Transverse colon (tissue), 4 donors: ENCODE data around the gene AP1S3. TPM values are rescaled to one million over a fixed set of nuclear protein-coding genes. Genes with fewer than 3 reads are reported as not detected.

Experiments used
- DNase-seq: peaks from one replicate; pipeline ENCODE4 v3.0.0-alpha.2; 2019
- H3K27ac ChIP-seq, 4 donors: fragments of 200-600 bp; sonication (generic); 2 replicates each; pipeline ENCODE4 v1.5.1; 2016 to 2018; ENCODE audit warnings: inconsistent platforms in 4 of 4
- H3K27me3 ChIP-seq: fragments of 200-600 bp; sonication (generic); 2 replicates; pipeline ENCODE4 v1.5.1; 2017; ENCODE audit warnings: inconsistent platforms
- H3K36me3 ChIP-seq, 4 donors: fragments of 200-600 bp; sonication (generic); 2 replicates each; pipeline ENCODE4 v1.5.1; 2017 to 2019; ENCODE audit warnings: inconsistent platforms in 4 of 4
- H3K4me1 ChIP-seq, 4 donors: fragments of 200-600 bp; sonication (generic); 2 replicates each; pipeline ENCODE4 v1.5.1; 2017 to 2020; ENCODE audit warnings: inconsistent platforms in 4 of 4
- H3K4me3 ChIP-seq, 4 donors: fragments of 200-600 bp; sonication (generic); 1 replicate in 1 of 4; 2 replicates in 3 of 4; pipeline versions ENCODE4 v1.5.1 to v1.6.1; 2017 to 2019; ENCODE audit warnings: inconsistent platforms in 4 of 4
- H3K9me3 ChIP-seq, 2 donors: fragments of 200-600 bp; sonication (generic); 2 replicates each; pipeline ENCODE4 v1.5.1; 2017 to 2019; ENCODE audit warnings: inconsistent platforms in 2 of 2
- EP300 ChIP-seq: sonication (generic); formaldehyde crosslinking; IDR thresholded peaks from one replicate; pipeline ENCODE4 v1.6.1; 2017; ENCODE audit warnings: antibody characterized with exemption, low read depth
- POLR2A ChIP-seq: fragments of 450-650 bp; IDR thresholded peaks from one replicate; pipeline ENCODE4 v1.6.1; 2016; ENCODE audit warnings: antibody characterized with exemption, mild to moderate bottlenecking, moderate library complexity
- POLR2AphosphoS5 ChIP-seq, 3 donors: sonication (generic); formaldehyde crosslinking; IDR thresholded peaks; one replicate each; pipeline ENCODE4 v1.6.1; 2016; ENCODE audit warnings: antibody characterized with exemption in 3 of 3
- WGBS, 2 donors: methylation state at CpG; one replicate each; pipeline ENCODE4 v1.1.5; 2018; ENCODE audit warnings: low coverage in 1 of 2; 5-methylcytosine and 5-hydroxymethylcytosine counted together
- in situ Hi-C, 4 donors: fragments of 200-750 bp; cut with MboI; loops; one replicate each; pipeline versions ENCODE4 v1.15.0 to v1.15.1; 2017; ENCODE audit warnings: low sequenced_read_pairs in 3 of 4, low pct_ligation_motif_present in 1 of 4, low pct_unique_long_range_greater_than_20kb in 1 of 4
- intact Hi-C: fragments of 100-400 bp; cut with DNase I; formaldehyde crosslinking; loops from one replicate; pipeline ENCODE4 v1.15.1; 2023; ENCODE audit warnings: low total_unique reads
- total RNA-seq, 4 donors: library from RNA; depleted of rRNA; stranded (reverse); fragments of >200 nt; gene quantifications; one replicate each; pipeline ENCODE4 v1.1.0, GENCODE V29; 2016
- TF ChIP-seq, protein P1 (sequence below), 5 experiments: fragments of 200-600 bp in 3 of 5; fragments of 450-650 bp in 2 of 5; sonication (generic) in 3 of 5; IDR thresholded peaks; 1 replicate in 2 of 5; 2 replicates in 3 of 5; pipeline ENCODE4 v1.5.1; 2016 to 2017; ENCODE audit warnings: antibody characterized with exemption in 5 of 5, inconsistent platforms in 3 of 5, mild to moderate bottlenecking in 2 of 5, moderate library complexity in 1 of 5

The AP1S3 gene
- total RNA-seq, 4 donors from 2014 or later, result 2.3 to 6.7 (median 3.0) TPM; not detected in 1

- 79 to 80% methylated on average over 1 to 5 of the region's 5 CpGs for WGBS, 2 donors
- Histone ChIP-seq H3K4me3 (no peak overlapping the region), H3K9me3 (no peaks in the 10 kb centered on the region), H3K4me1 (no peaks in the 10 kb centered on the region), H3K27me3 (no peaks in the 10 kb centered on the region), H3K27ac (no peak overlapping the region), H3K36me3 (no peaks in the 10 kb centered on the region)
- TF ChIP-seq, protein P1, sequence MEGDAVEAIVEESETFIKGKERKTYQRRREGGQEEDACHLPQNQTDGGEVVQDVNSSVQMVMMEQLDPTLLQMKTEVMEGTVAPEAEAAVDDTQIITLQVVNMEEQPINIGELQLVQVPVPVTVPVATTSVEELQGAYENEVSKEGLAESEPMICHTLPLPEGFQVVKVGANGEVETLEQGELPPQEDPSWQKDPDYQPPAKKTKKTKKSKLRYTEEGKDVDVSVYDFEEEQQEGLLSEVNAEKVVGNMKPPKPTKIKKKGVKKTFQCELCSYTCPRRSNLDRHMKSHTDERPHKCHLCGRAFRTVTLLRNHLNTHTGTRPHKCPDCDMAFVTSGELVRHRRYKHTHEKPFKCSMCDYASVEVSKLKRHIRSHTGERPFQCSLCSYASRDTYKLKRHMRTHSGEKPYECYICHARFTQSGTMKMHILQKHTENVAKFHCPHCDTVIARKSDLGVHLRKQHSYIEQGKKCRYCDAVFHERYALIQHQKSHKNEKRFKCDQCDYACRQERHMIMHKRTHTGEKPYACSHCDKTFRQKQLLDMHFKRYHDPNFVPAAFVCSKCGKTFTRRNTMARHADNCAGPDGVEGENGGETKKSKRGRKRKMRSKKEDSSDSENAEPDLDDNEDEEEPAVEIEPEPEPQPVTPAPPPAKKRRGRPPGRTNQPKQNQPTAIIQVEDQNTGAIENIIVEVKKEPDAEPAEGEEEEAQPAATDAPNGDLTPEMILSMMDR (IDR thresholded peaks at IDR 0.05), result no peak
- TF ChIP-seq POLR2A (no peak), POLR2AphosphoS5 (IDR thresholded peaks at IDR 0.05) (no peak), EP300 (no peak)
- in situ Hi-C loops (no loop called here), intact Hi-C loops (no loop called here)
- DNase-seq, result no peak
Observed at GRCh38 chr2:223740679-223741078, 96.7 kb downstream of the AP1S3 start.

DNA sequence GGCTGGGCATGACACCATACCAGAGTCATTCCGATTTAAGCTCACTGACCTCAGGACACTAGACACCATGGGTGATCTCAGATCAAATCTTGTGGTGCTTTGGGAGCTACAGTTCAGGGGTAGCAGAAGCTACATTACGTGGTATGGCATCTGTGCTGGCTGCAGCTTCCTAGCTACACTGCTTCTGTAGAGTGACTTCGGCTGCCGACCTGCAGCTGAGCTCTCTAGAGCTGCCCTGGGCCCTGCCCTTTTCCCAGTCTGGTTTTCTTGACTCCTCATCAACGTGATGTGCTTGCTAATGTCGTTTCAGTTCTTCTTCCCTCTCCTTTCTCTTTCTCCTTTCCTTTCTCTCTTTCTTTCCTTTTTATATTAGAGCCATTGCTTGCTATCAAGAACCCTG, 100.2 kb downstream of the AP1S3 start:
- H3K9me3 ChIP-seq, result no peaks in the 10 kb centered on the region
- intact Hi-C loops, result no loop called here
- no peak overlapping the region for H3K27ac ChIP-seq
- no peaks in the 10 kb centered on the region for H3K36me3 ChIP-seq
- TF ChIP-seq POLR2AphosphoS5 (IDR thresholded peaks at IDR 0.05) (no peak), EP300 (no peak), POLR2A (no peak)
- TF ChIP-seq, protein P1 (IDR thresholded peaks at IDR 0.05), result no peak
- H3K4me3 ChIP-seq, result no peak overlapping the region
- in situ Hi-C loops, result no loop called here
- DNase-seq, result no peak
- H3K4me1 ChIP-seq, result no peaks in the 10 kb centered on the region
- WGBS, 2 donors, result 84 to 86% methylated on average over 5 to 6 of the region's 6 CpGs
- H3K27me3 ChIP-seq, result no peaks in the 10 kb centered on the region

DNA sequence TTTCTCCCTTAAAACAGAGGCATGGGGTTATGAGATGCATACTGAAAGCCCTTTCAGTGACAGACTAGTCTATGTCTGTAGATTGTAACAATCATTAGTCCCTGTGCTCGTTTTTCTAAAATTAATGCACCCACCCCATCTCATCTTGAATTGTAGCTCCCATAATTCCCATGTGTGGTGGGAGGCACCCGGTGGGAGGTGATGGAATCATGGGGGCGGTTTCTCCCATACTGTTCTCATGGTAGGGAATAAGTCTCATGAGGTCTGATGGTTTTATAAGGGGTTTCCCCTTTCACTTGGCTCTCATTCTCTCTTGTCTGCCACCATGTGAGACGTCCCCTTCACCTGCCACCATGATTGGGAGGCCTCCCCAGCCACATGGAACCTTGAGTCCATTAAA, 100.9 kb downstream of the AP1S3 start:
- H3K27ac ChIP-seq, result no peak overlapping the region
- 72 to 87% methylated on average over 2 to 4 of the region's 4 CpGs for WGBS, 2 donors
- DNase-seq, result no peak
- H3K4me1 ChIP-seq, result no peaks in the 10 kb centered on the region
- no peak overlapping the region for H3K4me3 ChIP-seq
- no peak for TF ChIP-seq POLR2A
- TF ChIP-seq EP300, result no peak
- TF ChIP-seq, protein P1 (IDR thresholded peaks at IDR 0.05), result no peak
- TF ChIP-seq POLR2AphosphoS5 (IDR thresholded peaks at IDR 0.05), result no peak
- H3K9me3 ChIP-seq, result no peaks in the 10 kb centered on the region
- H3K36me3 ChIP-seq, result no peaks in the 10 kb centered on the region
- intact Hi-C loops, result no loop called here
- no peaks in the 10 kb centered on the region for H3K27me3 ChIP-seq
- in situ Hi-C loops, result no loop called here

DNA sequence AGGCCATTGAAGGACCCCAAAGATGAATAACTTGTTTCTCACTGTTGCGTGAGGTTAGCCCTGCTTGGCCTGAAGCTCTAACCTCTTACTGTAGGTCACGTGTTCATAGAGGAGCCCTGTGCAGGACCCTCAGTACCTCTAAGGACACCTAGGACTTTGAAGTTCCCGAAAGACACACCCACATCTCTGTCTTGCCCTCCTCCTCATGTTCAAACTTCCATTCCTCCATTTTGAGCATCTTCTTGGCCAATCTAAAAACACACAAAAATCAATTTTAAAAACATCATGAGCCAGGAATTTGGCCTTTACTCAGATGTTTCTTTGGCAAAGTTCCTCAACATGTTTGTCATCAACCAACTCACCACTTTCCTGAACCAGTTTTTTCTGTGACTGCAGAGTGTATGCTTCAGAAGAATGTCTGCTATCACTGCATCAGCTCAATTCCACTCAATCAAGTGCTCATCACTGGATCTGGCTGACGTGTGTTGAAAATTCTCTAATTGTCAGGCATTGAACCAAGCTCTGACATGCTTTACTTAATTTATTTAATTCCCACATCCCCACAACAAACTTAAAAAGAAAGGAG, 101.6 kb downstream of the AP1S3 start:
- Histone ChIP-seq H3K27ac (no peak overlapping the region), H3K27me3 (no peaks in the 10 kb centered on the region), H3K4me1 (no peaks in the 10 kb centered on the region), H3K36me3 (no peaks in the 10 kb centered on the region), H3K9me3 (no peaks in the 10 kb centered on the region), H3K4me3 (no peak overlapping the region)
- in situ Hi-C loops (no loop called here), intact Hi-C loops (no loop called here)
- DNase-seq, result no peak
- no peak for TF ChIP-seq EP300
- TF ChIP-seq, protein P1 (IDR thresholded peaks at IDR 0.05), result no peak
- no peak for TF ChIP-seq POLR2A
- no peak for TF ChIP-seq POLR2AphosphoS5 (IDR thresholded peaks at IDR 0.05)
- WGBS, 2 donors, result 92 to 100% methylated on average over 1 to 4 of the region's 4 CpGs
